Measurements from ENCODE around the gene RIBC1.
A peak's percentile ranks its signal among the peaks of the same experiment; 100 is the strongest.

RIBC1 gene

DNA sequence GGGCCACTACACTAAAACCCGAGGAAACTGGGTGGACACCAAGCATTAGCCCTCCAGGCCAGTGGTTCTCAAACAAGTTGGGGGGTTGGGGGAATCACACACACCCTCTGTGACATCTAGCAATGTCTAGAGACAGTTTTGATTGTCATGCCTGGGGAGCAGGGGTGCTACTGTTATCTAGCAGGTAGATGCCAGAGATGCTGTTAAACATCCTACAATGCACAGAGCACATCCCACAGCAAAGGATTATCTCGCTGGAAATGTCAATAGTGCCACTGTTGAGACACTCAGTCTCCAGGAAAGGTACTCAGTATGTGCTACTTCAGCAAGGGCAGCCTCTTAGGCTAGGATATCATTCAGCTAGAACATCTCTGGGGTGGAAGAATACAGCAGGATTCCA lies 1.5 kb upstream of the RIBC1 start:
- peak overlapping the region; percentile 88 for H3K4me3 ChIP-seq (ENCODE audit: low read depth, low read length)
- no peak for DNase-seq (ENCODE audit: low read depth)
- TF ChIP-seq, protein P1, sequence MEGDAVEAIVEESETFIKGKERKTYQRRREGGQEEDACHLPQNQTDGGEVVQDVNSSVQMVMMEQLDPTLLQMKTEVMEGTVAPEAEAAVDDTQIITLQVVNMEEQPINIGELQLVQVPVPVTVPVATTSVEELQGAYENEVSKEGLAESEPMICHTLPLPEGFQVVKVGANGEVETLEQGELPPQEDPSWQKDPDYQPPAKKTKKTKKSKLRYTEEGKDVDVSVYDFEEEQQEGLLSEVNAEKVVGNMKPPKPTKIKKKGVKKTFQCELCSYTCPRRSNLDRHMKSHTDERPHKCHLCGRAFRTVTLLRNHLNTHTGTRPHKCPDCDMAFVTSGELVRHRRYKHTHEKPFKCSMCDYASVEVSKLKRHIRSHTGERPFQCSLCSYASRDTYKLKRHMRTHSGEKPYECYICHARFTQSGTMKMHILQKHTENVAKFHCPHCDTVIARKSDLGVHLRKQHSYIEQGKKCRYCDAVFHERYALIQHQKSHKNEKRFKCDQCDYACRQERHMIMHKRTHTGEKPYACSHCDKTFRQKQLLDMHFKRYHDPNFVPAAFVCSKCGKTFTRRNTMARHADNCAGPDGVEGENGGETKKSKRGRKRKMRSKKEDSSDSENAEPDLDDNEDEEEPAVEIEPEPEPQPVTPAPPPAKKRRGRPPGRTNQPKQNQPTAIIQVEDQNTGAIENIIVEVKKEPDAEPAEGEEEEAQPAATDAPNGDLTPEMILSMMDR (IDR thresholded peaks at IDR 0.05; ENCODE audit: low read depth, low read length, missing control alignments), result no peak

DNA sequence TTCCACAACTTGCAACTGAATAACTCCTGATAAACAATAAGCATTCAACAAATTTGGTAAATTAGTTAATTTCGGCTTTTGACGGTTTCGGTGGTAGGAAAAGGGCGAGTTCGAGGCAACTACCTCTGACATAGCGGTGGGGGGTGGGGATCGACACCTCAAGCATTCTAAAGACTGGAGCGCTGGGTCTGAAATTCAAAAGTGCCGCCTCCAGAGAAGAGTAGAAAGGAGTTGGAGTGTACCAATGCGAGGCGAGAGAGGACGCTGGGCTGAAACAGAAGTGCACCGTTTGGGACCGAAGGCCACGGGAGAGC lies 944 bp upstream of the RIBC1 start:
- TF ChIP-seq, protein P1 (IDR thresholded peaks at IDR 0.05; ENCODE audit: low read depth, low read length, missing control alignments), result no peak
- H3K4me3 ChIP-seq (ENCODE audit: low read depth, low read length), result peak overlapping the region; percentile 88
- DNase-seq (ENCODE audit: low read depth), result no peak

DNA sequence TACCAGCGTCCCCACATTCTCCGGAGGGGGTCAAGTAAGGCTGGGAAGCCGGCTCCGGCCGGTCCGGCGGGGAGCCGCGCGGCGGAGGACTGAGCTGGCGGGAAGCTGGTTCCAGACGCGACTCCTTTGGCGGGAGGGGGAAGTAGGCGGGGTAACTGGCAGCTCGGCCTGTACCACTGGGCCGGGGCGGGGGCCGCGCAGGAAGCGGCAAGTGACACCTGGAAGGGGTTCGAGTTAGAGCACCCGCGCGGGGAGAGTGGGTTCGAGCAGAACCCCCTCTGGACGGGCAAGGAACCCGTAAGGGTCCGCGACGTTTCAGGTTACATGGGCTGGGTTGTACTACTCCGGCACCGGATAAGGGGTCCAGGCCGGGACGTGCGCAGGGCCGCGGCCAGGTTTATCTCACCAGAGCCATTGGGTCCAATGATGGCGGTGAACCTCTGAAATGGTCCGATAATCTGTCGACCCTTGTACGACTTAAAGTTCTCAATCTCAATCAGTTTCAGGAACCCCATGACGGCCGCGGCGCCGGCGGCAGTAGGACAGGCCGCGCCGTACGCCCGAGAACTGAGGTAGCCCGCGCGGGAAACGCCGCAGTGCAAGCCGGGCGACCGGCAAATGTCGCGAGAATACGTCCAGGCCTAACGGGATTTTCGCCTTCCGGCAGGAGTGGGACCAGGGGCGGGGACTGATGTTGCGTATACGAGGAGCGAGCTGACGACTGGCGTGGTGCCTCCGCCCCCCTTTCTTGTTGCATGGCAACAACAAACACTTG lies 400 bp upstream of the RIBC1 start, which contains the start of gene SMC1A:
Gene SMC1A (minus strand): TSS at position 569 of the 775 bp plus-strand sequence. CDS start 54 bp downstream, at position 515.
- peak; percentile 86 for DNase-seq (ENCODE audit: low read depth)
- H3K4me3 ChIP-seq (ENCODE audit: low read depth, low read length), result peak within 1 kb of the TSS; percentile 88
- TF ChIP-seq, protein P1 (IDR thresholded peaks at IDR 0.05; ENCODE audit: low read depth, low read length, missing control alignments), result no peak

DNA sequence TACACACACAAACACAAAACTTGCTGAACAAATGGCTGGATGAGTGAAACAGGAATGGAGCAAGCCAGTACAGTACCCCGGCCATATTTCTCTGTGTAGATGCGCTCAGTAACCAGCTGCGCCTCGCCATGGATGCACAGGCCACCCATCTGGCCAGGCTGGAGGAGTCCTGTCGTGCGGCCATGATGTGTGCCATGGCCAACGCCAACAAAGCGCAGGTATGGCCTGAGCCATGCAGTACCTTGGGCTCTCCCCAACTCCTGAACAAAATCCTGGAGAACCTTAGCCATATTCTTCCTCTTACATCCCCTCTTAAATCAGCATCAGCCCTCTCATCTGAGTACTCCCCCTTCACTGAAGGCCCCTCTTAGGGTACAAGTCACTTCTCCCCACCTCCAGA lies 7.1 kb downstream of the RIBC1 start:
- no peak overlapping the region for H3K4me3 ChIP-seq (ENCODE audit: low read depth, low read length)
- TF ChIP-seq, protein P1 (IDR thresholded peaks at IDR 0.05; ENCODE audit: low read depth, low read length, missing control alignments), result no peak
- DNase-seq (ENCODE audit: low read depth), result no peak

DNA sequence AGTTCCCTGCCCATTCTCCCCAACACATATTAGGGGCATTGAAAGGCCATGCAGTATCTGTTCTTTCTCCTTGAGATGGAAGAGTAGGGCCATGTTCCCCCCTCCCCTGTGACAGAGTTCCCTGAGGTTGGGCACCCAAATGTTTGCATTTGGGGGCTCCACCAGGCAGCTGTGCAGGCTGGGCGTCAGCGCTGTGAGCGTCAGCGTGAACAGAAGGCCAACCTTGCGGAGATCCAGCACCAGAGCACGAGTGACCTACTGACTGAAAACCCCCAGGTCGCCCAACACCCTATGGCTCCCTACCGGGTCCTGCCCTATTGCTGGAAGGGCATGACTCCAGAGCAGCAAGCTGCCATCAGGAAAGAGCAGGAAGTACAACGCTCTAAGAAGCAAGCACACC lies 7.6 kb downstream of the RIBC1 start:
- TF ChIP-seq, protein P1 (IDR thresholded peaks at IDR 0.05; ENCODE audit: low read depth, low read length, missing control alignments), result no peak
- no peak overlapping the region for H3K4me3 ChIP-seq (ENCODE audit: low read depth, low read length)
- DNase-seq (ENCODE audit: low read depth), result no peak

DNA sequence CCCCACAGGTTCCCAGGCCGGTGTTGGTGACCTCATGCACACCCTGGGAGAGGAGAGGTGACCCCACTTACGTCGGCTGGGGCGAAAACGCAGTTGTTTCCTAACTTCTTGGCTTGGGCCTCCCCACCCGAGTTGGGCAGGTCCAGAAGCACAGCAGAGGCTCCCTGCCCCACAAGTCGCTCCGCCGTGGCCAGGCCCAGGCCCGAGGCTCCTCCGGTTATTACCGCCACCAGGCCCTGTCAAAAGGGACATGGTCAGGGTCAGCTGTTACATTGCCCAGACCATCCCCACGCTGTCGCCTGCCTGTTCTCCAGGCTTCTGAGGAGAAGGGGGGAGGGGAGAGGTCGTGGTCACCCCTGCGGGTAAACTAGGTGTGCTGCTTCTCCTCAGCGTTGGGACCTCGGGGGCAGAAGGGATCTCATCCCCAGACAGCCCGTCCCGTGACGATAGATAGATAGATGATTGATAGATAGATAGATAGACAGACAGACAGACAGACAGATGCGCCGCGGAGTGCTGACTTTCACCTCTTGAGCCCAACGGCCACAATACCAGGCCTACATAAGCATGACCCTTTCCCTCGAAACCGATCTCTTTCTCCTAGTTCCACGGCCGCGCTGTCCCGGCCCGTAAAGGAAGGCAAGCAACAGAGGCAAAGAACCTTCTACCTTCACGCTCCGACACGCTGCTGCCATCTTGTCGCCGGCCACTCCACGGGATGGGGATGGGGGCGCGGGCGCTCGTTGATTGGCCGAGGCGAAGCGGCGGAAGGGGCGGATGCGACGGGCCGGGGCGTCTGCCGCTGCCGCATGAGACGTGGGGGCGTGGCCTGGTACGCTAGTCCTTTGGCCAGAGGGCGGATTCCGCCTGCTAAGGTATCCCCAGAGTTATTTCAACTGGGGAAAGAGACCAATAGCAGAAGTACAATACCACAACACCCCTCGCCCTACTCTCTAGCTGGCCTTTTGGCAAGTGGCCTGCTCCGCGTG lies 11.3 kb downstream of the RIBC1 start, which contains the start of gene HSD17B10:
Gene HSD17B10 (minus strand): TSS at position 720 of the 989 bp plus-strand sequence. CDS start 25 bp downstream, at position 695.
- TF ChIP-seq, protein P1 (IDR thresholded peaks at IDR 0.05; ENCODE audit: low read depth, low read length, missing control alignments), result no peak
- H3K4me3 ChIP-seq (ENCODE audit: low read depth, low read length), result peak within 1 kb of the TSS; percentile 89

More for the DNA sequence above, 11.3 kb downstream of the RIBC1 start, which contains the start of gene HSD17B10:
- peak; percentile 56 for DNase-seq (ENCODE audit: low read depth)
